HEK293 (cell line): ENCODE results near the gene CYP27B1.

Source experiments
- CTCF ChIA-PET: fragments of 350-600 bp; formaldehyde crosslinking; extraction: SDS; loops from one replicate; lab custom pipeline; 2021; ENCODE audit warnings: antibody characterized with exemption; lab: Yijun Ruan, JAX
- POLR2A ChIA-PET: fragments of 300-600 bp; formaldehyde crosslinking; extraction: SDS; loops from one replicate; lab custom pipeline; 2020; ENCODE audit warnings: antibody characterized with exemption, inconsistent platforms; lab: Yijun Ruan, JAX
- H3K27ac ChIP-seq: fragments of 200-500 bp; sonication (Bioruptor generic); 2 replicates; pipeline ENCODE4 v1.5.1; 2014; ENCODE audit warnings: low read depth, low read length, control low read depth, inconsistent platforms; ENCODE audit errors: extremely low read depth
- H3K36me3 ChIP-seq, 2 experiments: fragments of 200-500 bp in 1 of 2; sonication (Bioruptor generic) in 1 of 2; 1 replicate in 1 of 2; 2 replicates in 1 of 2; pipeline ENCODE4 v1.5.1; 2014 to 2017; ENCODE audit warnings: inconsistent platforms in 2 of 2, low read length in 2 of 2; ENCODE audit not compliant: control insufficient read depth in 2 of 2, insufficient read depth in 1 of 2
- H3K4me1 ChIP-seq: fragments of 200-500 bp; sonication (Bioruptor generic); 2 replicates; pipeline ENCODE4 v1.5.1; 2014; ENCODE audit warnings: mild to moderate bottlenecking, low read length, inconsistent platforms; ENCODE audit not compliant: control insufficient read depth, insufficient read depth
- H3K4me3 ChIP-seq: 2 replicates; pipeline ENCODE4 v1.5.1; 2011; ENCODE audit warnings: low read depth, mild to moderate bottlenecking, control low read depth, low read length, moderate library complexity
- H3K9me3 ChIP-seq: fragments of 200-500 bp; sonication (Bioruptor generic); 2 replicates; pipeline ENCODE4 v1.5.1; 2014; ENCODE audit warnings: low read depth, low read length, inconsistent platforms; ENCODE audit not compliant: control insufficient read depth, insufficient read depth
- BCL6B ChIP-seq: fragments of 450-650 bp; formaldehyde crosslinking; IDR thresholded peaks from 2 replicates; pipeline ENCODE4 v1.5.1; 2017; ENCODE audit warnings: missing biosample characterization, missing genetic modification characterization
- CTCF ChIP-seq: fragments of 450-650 bp; formaldehyde crosslinking; IDR thresholded peaks from 2 replicates; pipeline ENCODE4 v1.5.1; 2016; ENCODE audit warnings: missing biosample characterization, missing genetic modification characterization
- IKZF3 ChIP-seq: fragments of 450-650 bp; IDR thresholded peaks from 2 replicates; pipeline ENCODE4 v1.5.0; 2018; ENCODE audit warnings: missing biosample characterization, mild to moderate bottlenecking, missing genetic modification characterization, moderate library complexity
- REPIN1 ChIP-seq: fragments of 450-650 bp; formaldehyde crosslinking; IDR thresholded peaks from 2 replicates; pipeline ENCODE4 v1.5.1; 2017; ENCODE audit warnings: missing biosample characterization, missing genetic modification characterization, low read depth
- TCF7L2 ChIP-seq: IDR thresholded peaks from 2 replicates; pipeline ENCODE4 v1.6.1; 2011; ENCODE audit warnings: low read depth, mild to moderate bottlenecking, inconsistent platforms, low read length, moderate library complexity, borderline replicate concordance
- ZBTB11 ChIP-seq: fragments of 450-650 bp; formaldehyde crosslinking; conservative IDR thresholded peaks from 2 replicates; pipeline ENCODE4 v1.5.1; 2016; ENCODE audit warnings: low read depth, missing biosample characterization, missing genetic modification characterization
- ZBTB20 ChIP-seq: fragments of 450-650 bp; formaldehyde crosslinking; IDR thresholded peaks from 2 replicates; pipeline ENCODE4 v1.5.1; 2016; ENCODE audit warnings: missing biosample characterization, missing genetic modification characterization
- ZBTB26 ChIP-seq: fragments of 450-650 bp; formaldehyde crosslinking; optimal IDR thresholded peaks from 2 replicates; pipeline ENCODE3; 2016; ENCODE audit warnings: missing biosample characterization, mild to moderate bottlenecking, missing genetic modification characterization
- ZBTB6 ChIP-seq: fragments of 450-650 bp; formaldehyde crosslinking; IDR thresholded peaks from 2 replicates; pipeline ENCODE4 v1.5.1; 2017; ENCODE audit warnings: missing biosample characterization, missing genetic modification characterization
- ZIC2 ChIP-seq: fragments of 450-650 bp; formaldehyde crosslinking; IDR thresholded peaks from 2 replicates; pipeline ENCODE4 v1.5.1; 2016; ENCODE audit warnings: missing biosample characterization, missing genetic modification characterization
- ZNF132 ChIP-seq: fragments of 450-650 bp; formaldehyde crosslinking; IDR thresholded peaks from 2 replicates; pipeline ENCODE4 v1.5.1; 2017; ENCODE audit warnings: missing biosample characterization, missing genetic modification characterization, borderline replicate concordance
- ZNF449 ChIP-seq: fragments of 450-650 bp; formaldehyde crosslinking; IDR thresholded peaks from 2 replicates; pipeline ENCODE4 v1.5.1; 2017; ENCODE audit warnings: missing biosample characterization, mild to moderate bottlenecking, missing genetic modification characterization, moderate library complexity
- ZNF639 ChIP-seq: fragments of 450-650 bp; formaldehyde crosslinking; IDR thresholded peaks from 2 replicates; pipeline ENCODE4 v1.5.1; 2016; ENCODE audit warnings: missing biosample characterization, missing genetic modification characterization
- ZNF692 ChIP-seq: fragments of 450-650 bp; formaldehyde crosslinking; IDR thresholded peaks from 2 replicates; pipeline ENCODE4 v1.5.1; 2016; ENCODE audit warnings: missing biosample characterization, missing genetic modification characterization
- ZXDB ChIP-seq: fragments of 450-650 bp; formaldehyde crosslinking; IDR thresholded peaks from 2 replicates; pipeline ENCODE4 v1.5.1; 2016; ENCODE audit warnings: missing biosample characterization, missing genetic modification characterization

CYP27B1 gene

GRCh38 chr12:57765698-57766463 lies 997 bp downstream of the CYP27B1 start (continued):
- no peak for TF ChIP-seq REPIN1
- no peak for TF ChIP-seq TCF7L2
- TF ChIP-seq ZNF639, result no peak
- TF ChIP-seq BCL6B, result no peak
- no peak for TF ChIP-seq IKZF3 (tag by site-specific recombination)
- TF ChIP-seq ZIC2 (tag by site-specific recombination), result peak; percentile 60

- no peak overlapping the region for H3K4me3 ChIP-seq
- peaks cover 0 to 33% of the 10 kb centered on the region in 2 experiments; a peak in 2 of 3 replicates for H3K36me3 ChIP-seq
- POLR2A ChIA-PET, result interaction anchor here (0.8 to 2.5 kb wide), 3 partner anchors 9 to 128 kb away, joined by 3 to 8 read pairs (median 3); no protein-coding TSS in a partner anchor
- no peaks in the 10 kb centered on the region for H3K9me3 ChIP-seq
- H3K27ac ChIP-seq, result no peak overlapping the region
- CTCF ChIA-PET, result interaction anchor here (0.7 to 3.8 kb wide), 3 partner anchors 9 to 140 kb away, joined by 3 to 26 read pairs (median 3); partner anchors contain the start of gene MARCHF9
- peaks cover 15% of the 10 kb centered on the region for H3K4me1 ChIP-seq
- TF ChIP-seq ZBTB26 (tag by site-specific recombination), result peak; percentile 48
- 0 out of 2 replicates have a peak, but pooled peaks have one; percentile 26 for TF ChIP-seq ZBTB6
- no peak for TF ChIP-seq ZNF132 (tag by site-specific recombination)
- peak; percentile 69 for TF ChIP-seq ZXDB (tag by site-specific recombination)
- TF ChIP-seq ZBTB20 (tag by site-specific recombination), result peak; percentile 53; the same call in 1 of the 2 replicates
- no peak for TF ChIP-seq ZNF692 (tag by site-specific recombination)
- peak; percentile 12; the same call in 1 of the 2 replicates for TF ChIP-seq ZBTB11 (tag by site-specific recombination)
- 0 out of 2 replicates have a peak, but pooled peaks have one; percentile 33 for TF ChIP-seq ZNF449
- peak; percentile 87 for TF ChIP-seq CTCF (tag by site-specific recombination)
Observed at GRCh38 chr12:57765003-57765697, 1.7 kb downstream of the CYP27B1 start.
